Neural crest cell (in vitro differentiated cells): ENCODE data around the gene NUP210. TPM values are rescaled to one million over a fixed set of nuclear protein-coding genes. Genes with fewer than 3 reads are reported as not detected.
"Not testable (repeated sequence)": the region's sequence is repeated elsewhere in the genome, so short reads cannot be mapped to it uniquely, and the experiment has no call there.

Experiments
- DNase-seq: peaks from one replicate; pipeline ENCODE4 v3.0.0; 2021; ENCODE audit warnings: low read depth, mixed read lengths, low spot score
- H3K27ac Mint-ChIP-seq: one replicate; pipeline ENCODE4 v1.8.0; 2021; ENCODE audit warnings: mild to moderate bottlenecking, mixed read lengths; ENCODE audit not compliant: unreplicated experiment
- H3K27me3 Mint-ChIP-seq: 2 replicates; pipeline ENCODE4 v1.8.0; 2021; ENCODE audit warnings: low read depth, mild to moderate bottlenecking, mixed read lengths
- H3K36me3 Mint-ChIP-seq: 2 replicates; pipeline ENCODE4 v1.8.0; 2021; ENCODE audit warnings: low read depth, mild to moderate bottlenecking, mixed read lengths
- H3K4me1 Mint-ChIP-seq: 2 replicates; pipeline ENCODE4 v1.8.0; 2021; ENCODE audit warnings: mixed read lengths
- H3K4me3 Mint-ChIP-seq: one replicate; pipeline ENCODE4 v1.8.0; 2021; ENCODE audit warnings: mild to moderate bottlenecking, mixed read lengths
- H3K9me3 Mint-ChIP-seq: 2 replicates; pipeline ENCODE4 v1.8.0; 2021; ENCODE audit warnings: mixed read lengths
- CTCF ChIP-seq: fragments of 200-600 bp; sonication (generic); conservative IDR thresholded peaks from 2 replicates; pipeline ENCODE4 v1.5.0; 2021; ENCODE audit warnings: antibody characterized with exemption, mild to moderate bottlenecking
- total RNA-seq: library from RNA; stranded (reverse); gene quantifications from 2 replicates; pipeline ENCODE4 v1.2.1, GENCODE V29; 2021

The NUP210 gene
- total RNA-seq, 1 donor from 2014 or later, result 59.4 TPM

- TF ChIP-seq CTCF, result no peak
- Mint-ChIP-seq H3K4me3 (no peak overlapping the region), H3K4me1 (peaks cover 15% of the 10 kb centered on the region), H3K27me3 (peaks cover 3% of the 10 kb centered on the region), H3K27ac (no peak overlapping the region), H3K36me3 (no peaks in the 10 kb centered on the region), H3K9me3 (no peaks in the 10 kb centered on the region)
- DNase-seq, result no peak
These were observed 35.5 kb upstream of the NUP210 start for GRCh38 chr3:13455644-13456043.

DNA sequence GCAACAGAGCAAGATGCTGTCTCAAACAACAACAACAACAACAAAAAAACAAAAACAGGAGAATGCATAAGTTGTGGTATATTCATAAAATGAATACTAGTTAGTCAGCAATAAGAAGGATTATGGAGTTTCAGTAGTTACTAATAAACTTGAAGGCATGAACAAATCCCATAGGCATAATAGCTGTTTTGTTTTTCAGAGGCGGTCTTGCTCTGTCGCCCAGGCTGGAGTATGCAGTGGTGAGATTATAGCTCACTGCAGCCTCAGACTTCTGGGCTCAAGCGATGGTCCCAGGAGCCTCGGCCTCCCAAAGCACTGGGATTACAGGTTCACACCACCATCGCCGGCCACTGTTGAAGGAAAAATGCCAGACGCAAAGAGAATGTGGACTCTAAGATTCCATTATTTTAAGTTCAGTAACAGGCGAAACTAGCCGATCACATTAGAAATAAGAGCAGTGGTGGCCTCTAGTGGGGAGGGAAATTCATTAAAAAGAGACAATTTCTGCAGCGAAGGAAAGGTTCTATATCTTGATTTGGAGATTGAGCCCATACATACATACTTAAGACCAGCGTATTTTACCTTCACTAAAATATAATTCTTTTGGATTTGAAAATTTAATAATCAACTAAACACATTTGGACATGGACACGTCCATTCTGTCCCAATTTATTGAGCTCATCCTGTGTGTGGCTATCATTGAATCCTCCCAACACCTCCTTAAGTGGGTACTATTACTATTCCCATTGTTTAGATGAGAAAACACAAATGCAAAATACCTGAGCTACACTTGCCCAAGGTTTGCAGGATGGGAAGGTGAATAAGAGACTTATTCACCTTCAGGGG lies 32.6 kb upstream of the NUP210 start:
- peak overlapping the region; percentile 85 for H3K4me3 Mint-ChIP-seq

DNA sequence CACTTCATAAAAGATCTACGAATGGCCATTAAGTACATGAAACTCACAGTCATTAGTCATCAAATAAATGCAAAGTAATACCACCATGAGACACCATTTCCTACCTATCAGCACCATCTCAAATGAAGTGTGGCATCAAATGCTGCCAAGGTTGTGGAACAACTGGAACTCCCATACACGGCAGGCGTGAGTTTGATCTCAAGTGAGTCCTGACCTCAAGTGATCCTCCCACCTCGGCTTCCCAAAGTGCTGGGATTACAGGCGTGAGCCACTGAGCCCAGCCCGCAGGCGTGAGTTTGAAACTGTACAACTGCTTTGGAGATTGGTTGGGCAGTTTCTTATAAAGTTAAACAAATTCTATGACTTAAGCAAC lies 31.2 kb upstream of the NUP210 start:
- Mint-ChIP-seq H3K36me3 (peaks cover 2% of the 10 kb centered on the region), H3K4me1 (peaks cover 15% of the 10 kb centered on the region), H3K4me3 (peak overlapping the region; percentile 85), H3K27me3 (no peaks in the 10 kb centered on the region), H3K9me3 (no peaks in the 10 kb centered on the region), H3K27ac (peak overlapping the region; percentile 4)
- no peak for DNase-seq
- no peak for TF ChIP-seq CTCF

More for the DNA sequence above, 32.6 kb upstream of the NUP210 start:
- Mint-ChIP-seq H3K27ac (no peak overlapping the region), H3K27me3 (no peaks in the 10 kb centered on the region), H3K9me3 (no peaks in the 10 kb centered on the region), H3K36me3 (no peaks in the 10 kb centered on the region), H3K4me1 (peaks cover 15% of the 10 kb centered on the region)
- peak; percentile 73 for TF ChIP-seq CTCF
- DNase-seq, result peak; percentile 26

DNA sequence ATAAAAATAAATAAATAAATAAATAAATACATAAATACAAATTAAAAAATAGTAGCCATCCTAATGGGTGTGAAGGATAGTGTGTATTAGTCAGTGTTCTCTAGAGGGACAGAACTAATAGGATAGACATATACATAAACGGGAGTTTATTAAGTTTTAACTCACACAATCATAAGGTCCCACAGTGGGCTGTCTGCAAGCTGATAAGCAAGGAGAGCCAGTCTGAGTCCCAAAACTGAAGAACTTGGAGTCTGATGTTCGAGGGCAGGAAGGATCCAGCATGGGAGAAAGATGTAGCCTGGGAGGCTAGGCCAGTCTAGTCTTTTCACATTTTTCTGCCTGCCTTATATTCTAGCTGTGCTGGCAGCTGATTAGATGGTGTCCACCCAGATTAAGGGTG lies 22.8 kb upstream of the NUP210 start:
- H3K36me3 Mint-ChIP-seq, H3K4me3 Mint-ChIP-seq, H3K4me1 Mint-ChIP-seq, DNase-seq, H3K9me3 Mint-ChIP-seq, H3K27ac Mint-ChIP-seq, H3K27me3 Mint-ChIP-seq: not testable (repeated sequence)

GRCh38 chr3:13440204-13440817 lies 20.2 kb upstream of the NUP210 start:
- no peak overlapping the region for H3K4me3 Mint-ChIP-seq
- H3K27ac Mint-ChIP-seq, result no peak overlapping the region
- peaks cover 1% of the 10 kb centered on the region for H3K9me3 Mint-ChIP-seq
- no peak for TF ChIP-seq CTCF
- H3K36me3 Mint-ChIP-seq, result peaks cover 2% of the 10 kb centered on the region
- H3K4me1 Mint-ChIP-seq, result peaks cover 4% of the 10 kb centered on the region
- H3K27me3 Mint-ChIP-seq, result no peaks in the 10 kb centered on the region
- no peak for DNase-seq

GRCh38 chr3:13436213-13436612 lies 16.1 kb upstream of the NUP210 start:
- not testable (repeated sequence) for H3K27ac Mint-ChIP-seq, H3K4me3 Mint-ChIP-seq, H3K27me3 Mint-ChIP-seq, H3K9me3 Mint-ChIP-seq, H3K36me3 Mint-ChIP-seq, DNase-seq
- H3K4me1 Mint-ChIP-seq, result peaks cover 15% of the 10 kb centered on the region
